Muscle of leg (tissue), 11 donors: ENCODE measurements around the gene CATSPERZ. TPM values are rescaled to one million over a fixed set of nuclear protein-coding genes. Genes with fewer than 3 reads are reported as not detected.

Experiments used
- DNase-seq: peaks from one replicate; pipeline ENCODE4 v3.0.0; 2013
- H3K27ac ChIP-seq: one replicate; pipeline ENCODE4 v1.5.1; 2013; ENCODE audit warnings: mild to moderate bottlenecking, low read length, control low read depth
- H3K27me3 ChIP-seq: one replicate; pipeline ENCODE4 v1.6.1; 2013; ENCODE audit warnings: low read length; ENCODE audit not compliant: control insufficient read depth, insufficient read depth
- H3K36me3 ChIP-seq: one replicate; pipeline ENCODE4 v1.6.1; 2013; ENCODE audit warnings: low read length; ENCODE audit not compliant: control insufficient read depth, insufficient read depth
- H3K4me1 ChIP-seq: one replicate; pipeline ENCODE4 v1.6.1; 2013; ENCODE audit warnings: low read length; ENCODE audit not compliant: control insufficient read depth, insufficient read depth
- H3K4me3 ChIP-seq: one replicate; pipeline ENCODE4 v1.5.1; 2013; ENCODE audit warnings: low read length, control low read depth
- H3K9me3 ChIP-seq: replicated peaks from 2 replicates; pipeline ENCODE4 v1.6.1; 2013; ENCODE audit warnings: low read depth, low read length; ENCODE audit not compliant: control insufficient read depth
- WGBS: methylation state at CpG from one replicate; pipeline ENCODE4 v1.1.5; 2013; ENCODE audit warnings: missing lambda C conversion rate; ENCODE audit not compliant: insufficient coverage; 5-methylcytosine and 5-hydroxymethylcytosine counted together
- polyA plus RNA-seq, 8 donors: library from polyadenylated mRNA; unstranded; fragments of 120-200 nt; gene quantifications; one replicate each; pipeline versions ENCODE4 v1.2.1 to v1.2.3, GENCODE V29; 2013; ENCODE audit warnings: inconsistent platforms in 1 of 8, low replicate concordance in 1 of 8; ENCODE audit not compliant: insufficient read length in 8 of 8, insufficient read depth in 1 of 8
- total RNA-seq: library from RNA; stranded (reverse); fragments of 120-200 nt; gene quantifications from one replicate; pipeline ENCODE4 v1.2.4, GENCODE V29; 2013

Gene CATSPERZ
- total and polyA plus RNA-seq, 9 donors, result 0.14 TPM; not detected in 8

- Histone ChIP-seq H3K36me3 (peaks cover 48% of the 10 kb centered on the region), H3K27ac (no peak overlapping the region), H3K9me3 (no peaks in the 10 kb centered on the region), H3K27me3 (no peaks in the 10 kb centered on the region), H3K4me1 (peaks cover 14% of the 10 kb centered on the region), H3K4me3 (no peak overlapping the region)
- DNase-seq, result no peak
- WGBS, result 83% methylated on average over 11 of the region's 15 CpGs
These were observed 24.9 kb upstream of the CATSPERZ start for GRCh38 chr11:64275031-64275800.

- no CpG with 5 or more reads among the region's 2 CpGs for WGBS
- H3K9me3 ChIP-seq, result no peaks in the 10 kb centered on the region
- H3K27ac ChIP-seq, result no peak overlapping the region
- no peak overlapping the region for H3K4me3 ChIP-seq
- H3K36me3 ChIP-seq, result peaks cover 48% of the 10 kb centered on the region
- no peak for DNase-seq
- peaks cover 12% of the 10 kb centered on the region for H3K4me1 ChIP-seq
- no peaks in the 10 kb centered on the region for H3K27me3 ChIP-seq
These were observed 24.3 kb upstream of the CATSPERZ start for GRCh38 chr11:64275841-64276240.

GRCh38 chr11:64276653-64277431 is 23.3 kb upstream of the CATSPERZ start:
- no peaks in the 10 kb centered on the region for H3K9me3 ChIP-seq
- H3K27ac ChIP-seq, result no peak overlapping the region
- no peak overlapping the region for H3K4me3 ChIP-seq
- no peaks in the 10 kb centered on the region for H3K27me3 ChIP-seq
- DNase-seq, result no peak
- 88% methylated on average over 13 of the region's 17 CpGs for WGBS
- peaks cover 8% of the 10 kb centered on the region for H3K4me1 ChIP-seq
- peaks cover 53% of the 10 kb centered on the region for H3K36me3 ChIP-seq

- H3K4me3 ChIP-seq, result no peak overlapping the region
- H3K27me3 ChIP-seq, result no peaks in the 10 kb centered on the region
- H3K9me3 ChIP-seq, result no peaks in the 10 kb centered on the region
- H3K4me1 ChIP-seq, result peaks cover 9% of the 10 kb centered on the region
- 87% methylated on average over 5 of the region's 8 CpGs for WGBS
- no peak overlapping the region for H3K27ac ChIP-seq
- DNase-seq, result no peak
- H3K36me3 ChIP-seq, result peaks cover 61% of the 10 kb centered on the region
These were observed 21.5 kb upstream of the CATSPERZ start for GRCh38 chr11:64278576-64279190.

GRCh38 chr11:64281957-64282770 is 18.0 kb upstream of the CATSPERZ start:
- H3K27me3 ChIP-seq, result no peaks in the 10 kb centered on the region
- H3K9me3 ChIP-seq, result no peaks in the 10 kb centered on the region
- peaks cover 36% of the 10 kb centered on the region for H3K36me3 ChIP-seq
- WGBS, result 98% methylated on average over 12 of the region's 22 CpGs
- DNase-seq, result no peak
- peaks cover 32% of the 10 kb centered on the region for H3K4me1 ChIP-seq
- H3K4me3 ChIP-seq, result no peak overlapping the region
- H3K27ac ChIP-seq, result no peak overlapping the region

GRCh38 chr11:64283092-64283491 is 17.1 kb upstream of the CATSPERZ start:
- DNase-seq, result no peak
- WGBS, result 68% methylated on average over 3 of the region's 3 CpGs
- Histone ChIP-seq H3K27ac (no peak overlapping the region), H3K4me1 (peaks cover 33% of the 10 kb centered on the region), H3K36me3 (peaks cover 31% of the 10 kb centered on the region), H3K4me3 (no peak overlapping the region), H3K27me3 (no peaks in the 10 kb centered on the region), H3K9me3 (no peaks in the 10 kb centered on the region)

- Histone ChIP-seq H3K36me3 (peaks cover 29% of the 10 kb centered on the region), H3K4me1 (peaks cover 33% of the 10 kb centered on the region), H3K27ac (peak within 1 kb of the TSS; percentile 96), H3K9me3 (no peaks in the 10 kb centered on the region), H3K4me3 (peak within 1 kb of the TSS; percentile 91), H3K27me3 (peaks cover under 1% of the 10 kb centered on the region)
- peak; percentile 97 for DNase-seq
- 4% methylated on average over 34 of the region's 44 CpGs for WGBS
These were observed 15.9 kb upstream of the CATSPERZ start, which contains the start of gene BAD for GRCh38 chr11:64284048-64284961. BAD (minus strand) TSS chr11:64284665; CDS start chr11:64284368, 297 bp downstream.

- peak; percentile 95 for DNase-seq
These were observed 14.9 kb upstream of the CATSPERZ start, which contains the start of gene GPR137 for GRCh38 chr11:64284962-64285884. GPR137 (plus strand) TSS chr11:64285848; CDS start chr11:64286525, 677 bp downstream.

More at GRCh38 chr11:64284962-64285884, 14.9 kb upstream of the CATSPERZ start, which contains the start of gene GPR137:
- H3K4me1 ChIP-seq, result peaks cover 33% of the 10 kb centered on the region
- H3K36me3 ChIP-seq, result peaks cover 29% of the 10 kb centered on the region
- peak within 1 kb of the TSS; percentile 96 for H3K27ac ChIP-seq
- peaks cover 9% of the 10 kb centered on the region for H3K27me3 ChIP-seq
- under 1% methylated on average over 74 of the region's 102 CpGs for WGBS
- peak within 1 kb of the TSS; percentile 91 for H3K4me3 ChIP-seq
- H3K9me3 ChIP-seq, result no peaks in the 10 kb centered on the region
